IMR-90 (cell line): ENCODE measurements around the gene CWC15.

Experiments
- BHLHE40 ChIP-seq: fragments of 150-350 bp; IDR thresholded peaks from 2 replicates; pipeline ENCODE4 v1.6.1; 2016; ENCODE audit warnings: mild to moderate bottlenecking, low read depth, low read length
- FOS ChIP-seq: fragments of 150-350 bp; IDR thresholded peaks from 2 replicates; pipeline ENCODE4 v1.6.1; 2016; ENCODE audit warnings: low read depth, low read length
- TF ChIP-seq, protein P1 (sequence below): conservative IDR thresholded peaks from 2 replicates; pipeline ENCODE4 v1.5.1; 2012; ENCODE audit warnings: mild to moderate bottlenecking, low read depth, low read length, improper control_type of control experiment

DNA sequence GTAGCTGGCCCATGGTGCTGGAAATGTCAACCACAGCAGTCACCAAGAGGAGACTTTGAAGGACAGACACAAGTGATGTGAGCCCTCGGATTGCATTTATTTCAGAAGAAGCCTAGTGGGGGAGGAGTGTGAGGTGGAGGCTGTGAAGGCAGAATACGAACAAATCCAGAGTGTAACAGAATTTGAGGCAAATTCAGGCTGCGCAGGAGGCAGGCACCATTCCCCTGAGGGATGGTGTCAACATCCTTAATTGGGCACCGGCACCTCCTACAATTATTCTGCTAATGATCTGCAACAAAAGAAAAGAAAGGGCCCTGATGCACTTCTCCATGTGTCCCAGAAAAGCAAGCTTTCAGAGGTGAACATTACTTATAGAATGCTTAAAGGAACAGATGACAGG lies 32.2 kb downstream of the CWC15 start:
- TF ChIP-seq FOS (no peak), BHLHE40 (no peak)
- TF ChIP-seq, protein P1, sequence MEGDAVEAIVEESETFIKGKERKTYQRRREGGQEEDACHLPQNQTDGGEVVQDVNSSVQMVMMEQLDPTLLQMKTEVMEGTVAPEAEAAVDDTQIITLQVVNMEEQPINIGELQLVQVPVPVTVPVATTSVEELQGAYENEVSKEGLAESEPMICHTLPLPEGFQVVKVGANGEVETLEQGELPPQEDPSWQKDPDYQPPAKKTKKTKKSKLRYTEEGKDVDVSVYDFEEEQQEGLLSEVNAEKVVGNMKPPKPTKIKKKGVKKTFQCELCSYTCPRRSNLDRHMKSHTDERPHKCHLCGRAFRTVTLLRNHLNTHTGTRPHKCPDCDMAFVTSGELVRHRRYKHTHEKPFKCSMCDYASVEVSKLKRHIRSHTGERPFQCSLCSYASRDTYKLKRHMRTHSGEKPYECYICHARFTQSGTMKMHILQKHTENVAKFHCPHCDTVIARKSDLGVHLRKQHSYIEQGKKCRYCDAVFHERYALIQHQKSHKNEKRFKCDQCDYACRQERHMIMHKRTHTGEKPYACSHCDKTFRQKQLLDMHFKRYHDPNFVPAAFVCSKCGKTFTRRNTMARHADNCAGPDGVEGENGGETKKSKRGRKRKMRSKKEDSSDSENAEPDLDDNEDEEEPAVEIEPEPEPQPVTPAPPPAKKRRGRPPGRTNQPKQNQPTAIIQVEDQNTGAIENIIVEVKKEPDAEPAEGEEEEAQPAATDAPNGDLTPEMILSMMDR = no peak
